Small intestine (tissue), 7 donors: ENCODE data around the gene BMAL2. TPM values are rescaled to one million over a fixed set of nuclear protein-coding genes. Genes with fewer than 3 reads are reported as not detected.
A peak's percentile ranks its signal among the peaks of the same experiment; 100 is the strongest.

Experiments used
- DNase-seq, 2 donors: peaks; one replicate each; pipeline versions ENCODE4 v3.0.0 to v3.0.0-alpha.2; 2013
- FAIRE-seq: peaks from 2 replicates; lab custom pipeline; 2012; peaks lifted over from hg19 to GRCh38; lab: Jason Lieb, UNC
- H3K27ac ChIP-seq, 3 donors: one replicate each; pipeline ENCODE4 v1.5.1; 2013; ENCODE audit warnings: low read length in 2 of 3, mild to moderate bottlenecking in 2 of 3, control low read depth in 1 of 3, inconsistent platforms in 1 of 3, low read depth in 1 of 3, moderate library complexity in 1 of 3
- H3K27me3 ChIP-seq, 3 donors: one replicate each; pipeline ENCODE4 v1.6.1; 2013; ENCODE audit warnings: low read length in 3 of 3, inconsistent platforms in 1 of 3; ENCODE audit not compliant: control insufficient read depth in 3 of 3, insufficient read depth in 3 of 3
- H3K36me3 ChIP-seq, 3 donors: one replicate each; pipeline ENCODE4 v1.6.1; 2013; ENCODE audit warnings: low read length in 3 of 3, inconsistent platforms in 1 of 3, low read depth in 1 of 3, mild to moderate bottlenecking in 1 of 3, moderate library complexity in 1 of 3; ENCODE audit not compliant: control insufficient read depth in 3 of 3, insufficient read depth in 2 of 3
- H3K4me1 ChIP-seq, 3 donors: one replicate each; pipeline ENCODE4 v1.6.1; 2013; ENCODE audit warnings: low read length in 2 of 3, inconsistent platforms in 1 of 3, low read depth in 1 of 3, mild to moderate bottlenecking in 1 of 3, moderate library complexity in 1 of 3; ENCODE audit not compliant: control insufficient read depth in 3 of 3, insufficient read depth in 2 of 3
- H3K4me3 ChIP-seq, 3 donors: one replicate each; pipeline ENCODE4 v1.5.1; 2013; ENCODE audit warnings: low read length in 3 of 3, control low read depth in 1 of 3, inconsistent platforms in 1 of 3, low read depth in 1 of 3, mild to moderate bottlenecking in 1 of 3, moderate library complexity in 1 of 3
- H3K9me3 ChIP-seq, 2 donors: one replicate each; pipeline ENCODE4 v1.6.1; 2013; ENCODE audit warnings: low read depth in 1 of 2, low read length in 1 of 2; ENCODE audit not compliant: control insufficient read depth in 2 of 2, insufficient read depth in 1 of 2
- WGBS, 3 donors: extraction: QIAGEN DNeasy Blood & Tissue Kit; methylation state at CpG; one replicate each; pipeline ENCODE4 v1.1.7; 2013; 5-methylcytosine and 5-hydroxymethylcytosine counted together
- polyA plus RNA-seq, 4 donors: library from polyadenylated mRNA; stranded (reverse) in 3 of 4; unstranded in 1 of 4; fragments of 200-250 nt in 3 of 4; fragments of 120-200 nt in 1 of 4; gene quantifications; one replicate each; pipeline versions ENCODE4 v1.2.1 to v1.2.3, GENCODE V29; 2013
- donor health status: healthy with polysubstance abuse.
- donor health status: control.
- donor health status: control.
- donor health status: Bipolar disorder and iron deficiency.
- donor health status: healthy.

The BMAL2 gene
- polyA plus RNA-seq, 4 donors: 1.4 to 5.6 (median 3.8) TPM

DNA sequence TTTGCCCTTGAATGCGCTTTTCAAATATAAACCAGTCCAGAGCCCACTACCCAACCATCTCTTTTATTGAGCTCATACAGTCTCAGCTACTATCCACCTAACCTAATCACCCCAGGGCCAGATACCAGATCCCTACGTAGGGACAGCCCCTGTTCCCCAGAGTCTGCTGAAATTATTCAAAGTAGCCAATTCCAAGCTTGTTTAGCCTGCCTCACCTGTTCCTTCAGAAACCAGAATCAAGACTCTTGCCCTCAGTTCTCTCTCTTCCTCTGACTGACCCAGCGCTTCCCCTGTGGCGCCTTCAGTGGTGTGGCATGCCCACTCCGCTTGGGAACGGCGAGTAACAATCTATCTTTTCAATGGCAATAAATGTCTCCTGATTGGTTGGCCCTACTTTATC lies 18.8 kb downstream of the BMAL2 start:
- no peak overlapping the region for H3K4me3 ChIP-seq
- WGBS, 3 donors: 98 to 99% (median 98%) methylated on average over 7 of the region's 7 CpGs
- no peaks in the 10 kb centered on the region for H3K9me3 ChIP-seq
- no peak overlapping the region for H3K27ac ChIP-seq
- no peaks in the 10 kb centered on the region for H3K36me3 ChIP-seq
- no peak for DNase-seq
- no peaks in the 10 kb centered on the region for H3K27me3 ChIP-seq
- no peak for FAIRE-seq
- H3K4me1 ChIP-seq: no peaks in the 10 kb centered on the region

DNA sequence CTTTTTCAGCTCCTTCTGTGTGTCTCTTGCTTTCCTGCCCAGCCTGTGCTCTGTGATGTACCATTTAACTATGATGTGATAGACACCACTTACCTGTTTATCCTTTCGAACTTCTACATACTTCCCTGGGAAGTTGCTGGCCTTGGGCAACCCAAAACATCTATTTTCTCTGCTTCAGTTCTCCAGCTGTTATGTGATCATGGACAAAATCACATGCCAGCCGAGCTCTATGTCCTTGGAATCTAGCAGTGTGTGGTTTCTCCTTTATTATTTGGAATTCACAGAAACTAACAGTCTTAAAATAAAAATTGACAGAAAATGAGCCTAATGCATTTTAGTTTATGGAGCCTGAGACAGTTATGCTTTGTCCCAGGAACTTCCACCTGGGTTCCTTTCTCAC lies 22.9 kb downstream of the BMAL2 start:
- Histone ChIP-seq H3K4me1 (no peaks in the 10 kb centered on the region), H3K27ac (no peak overlapping the region), H3K9me3 (no peaks in the 10 kb centered on the region), H3K36me3 (no peaks in the 10 kb centered on the region), H3K27me3 (no peaks in the 10 kb centered on the region), H3K4me3 (no peak overlapping the region)
- FAIRE-seq (no peak), DNase-seq (no peak)
- 88 to 95% (median 93%) methylated on average over 2 of the region's 2 CpGs for WGBS, 3 donors

DNA sequence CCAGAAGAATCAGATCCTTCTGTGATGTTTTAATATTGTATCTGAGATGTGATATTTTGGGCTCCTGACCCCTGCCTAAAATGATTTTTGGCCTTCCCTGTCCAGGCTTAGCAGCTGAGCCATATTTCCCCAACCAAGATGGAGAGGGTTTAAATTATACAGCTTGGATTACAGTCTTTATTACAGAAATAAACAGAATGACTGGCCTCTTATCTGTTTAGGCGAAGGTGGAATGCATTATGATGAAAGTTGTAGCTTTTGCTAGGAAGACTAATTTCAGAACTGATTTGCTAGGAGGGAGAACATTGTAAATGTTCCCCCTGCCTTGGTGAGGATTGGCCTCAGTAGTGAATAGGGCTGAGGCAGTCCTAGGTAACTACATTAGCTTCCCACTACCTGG lies 23.3 kb downstream of the BMAL2 start:
- DNase-seq: no peak
- no peak overlapping the region for H3K27ac ChIP-seq
- 61 to 72% (median 67%) methylated on average over 1 of the region's 1 CpG for WGBS, 3 donors

DNA sequence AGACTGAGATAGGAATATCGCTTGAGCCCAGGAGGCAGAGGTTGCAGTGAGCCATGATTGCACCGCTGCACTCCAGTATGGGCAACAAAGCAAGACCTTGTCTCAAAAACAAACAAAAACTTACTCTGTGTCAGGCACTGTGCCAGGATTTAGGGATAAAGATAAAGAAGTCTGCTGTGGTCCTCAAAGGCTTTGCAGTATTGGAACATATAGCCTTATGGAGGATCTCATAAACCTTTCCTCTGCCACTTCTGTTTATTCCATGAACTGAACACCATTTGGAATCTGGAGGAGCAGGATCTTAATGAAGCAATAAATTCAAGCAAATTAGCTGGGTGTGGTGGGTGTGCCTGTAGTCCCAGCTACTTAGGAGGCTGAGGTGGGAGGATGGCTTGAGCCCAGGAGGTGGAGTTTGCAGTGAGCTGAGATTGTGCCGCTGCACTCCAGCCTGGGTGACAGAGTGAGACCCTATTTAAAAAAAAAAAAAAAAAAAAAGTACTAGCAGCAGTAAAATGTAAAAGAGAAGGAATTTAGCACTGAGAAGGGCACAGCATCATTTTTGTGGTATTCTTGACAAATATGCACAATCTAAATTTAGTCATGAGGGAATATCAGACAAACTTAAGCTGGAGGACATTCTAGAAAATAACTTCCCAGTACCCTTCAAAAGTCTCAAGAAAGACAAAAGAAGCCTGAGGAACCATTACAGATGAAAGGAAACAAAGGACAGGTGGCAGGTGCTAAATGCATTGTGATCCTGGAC lies 27.1 kb downstream of the BMAL2 start:
- peak in 1 of 2 donors; percentile 45 for DNase-seq
- no peaks in the 10 kb centered on the region for H3K27me3 ChIP-seq
- 31 to 68% (median 47%) methylated on average over 3 of the region's 3 CpGs for WGBS, 3 donors

More for the DNA sequence above, 23.3 kb downstream of the BMAL2 start:
- Histone ChIP-seq H3K9me3 (no peaks in the 10 kb centered on the region), H3K4me3 (no peak overlapping the region), H3K4me1 (no peaks in the 10 kb centered on the region), H3K36me3 (no peaks in the 10 kb centered on the region), H3K27me3 (no peaks in the 10 kb centered on the region)
- FAIRE-seq: no peak

DNA sequence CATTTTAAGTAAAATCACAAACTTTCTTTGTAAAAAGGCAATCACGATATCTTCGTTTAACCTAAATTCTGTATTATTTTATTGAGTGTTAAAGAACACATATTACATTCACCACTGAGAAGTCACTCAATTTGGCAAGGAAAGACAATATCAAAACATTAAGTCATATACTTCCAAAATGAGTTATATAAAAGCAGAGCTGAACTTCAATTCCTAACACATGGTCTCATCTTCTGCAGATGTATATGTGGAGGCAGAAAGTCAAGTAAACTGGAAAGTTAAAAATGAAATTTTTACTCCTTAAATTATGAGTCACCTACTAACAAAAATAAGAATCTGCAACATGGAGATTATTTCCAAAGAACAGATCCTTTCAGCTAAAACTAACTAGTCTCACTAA lies 28.7 kb downstream of the BMAL2 start:
- DNase-seq: no peak
- Histone ChIP-seq H3K27ac (no peak overlapping the region), H3K36me3 (no peaks in the 10 kb centered on the region), H3K27me3 (no peaks in the 10 kb centered on the region), H3K9me3 (peaks cover 0 to 3% of the 10 kb centered on the region in 2 donors), H3K4me3 (no peak overlapping the region), H3K4me1 (no peaks in the 10 kb centered on the region)
- no peak for FAIRE-seq
- WGBS, 3 donors: 93 to 99% (median 93%) methylated on average over 2 of the region's 2 CpGs

More for the DNA sequence above, 27.1 kb downstream of the BMAL2 start:
- no peak overlapping the region for H3K4me3 ChIP-seq
- peaks cover 0 to 3% of the 10 kb centered on the region in 2 donors for H3K9me3 ChIP-seq
- H3K36me3 ChIP-seq: no peaks in the 10 kb centered on the region
- H3K4me1 ChIP-seq: no peaks in the 10 kb centered on the region
- FAIRE-seq: no peak
- no peak overlapping the region for H3K27ac ChIP-seq

DNA sequence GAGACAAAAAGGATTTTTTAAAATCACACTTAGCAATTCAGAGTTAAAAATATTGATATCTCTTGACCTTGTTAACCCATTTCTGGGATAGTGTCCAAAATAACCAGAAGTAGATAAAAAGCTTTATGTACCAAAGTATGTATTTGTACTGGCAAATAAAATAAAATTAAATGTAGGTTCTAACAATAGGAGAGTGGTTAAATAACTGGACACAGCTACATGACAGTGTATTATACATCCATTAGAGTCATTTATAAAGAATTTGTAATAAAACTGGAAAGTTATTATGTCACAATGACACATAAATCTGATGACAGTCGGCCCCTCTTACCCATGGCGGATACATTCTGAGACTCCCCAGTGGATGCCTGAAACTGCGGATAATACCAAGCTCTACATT lies 34.0 kb downstream of the BMAL2 start:
- DNase-seq (no peak), FAIRE-seq (no peak)
- 79 to 92% (median 91%) methylated on average over 3 of the region's 3 CpGs for WGBS, 3 donors
- no peaks in the 10 kb centered on the region for H3K27me3 ChIP-seq
- H3K9me3 ChIP-seq: peaks cover 0 to 3% of the 10 kb centered on the region in 2 donors
- H3K4me1 ChIP-seq: no peaks in the 10 kb centered on the region
- no peak overlapping the region for H3K4me3 ChIP-seq
- no peak overlapping the region for H3K27ac ChIP-seq
- H3K36me3 ChIP-seq: peaks cover 0 to 2% (median 0%) of the 10 kb centered on the region in 3 donors

DNA sequence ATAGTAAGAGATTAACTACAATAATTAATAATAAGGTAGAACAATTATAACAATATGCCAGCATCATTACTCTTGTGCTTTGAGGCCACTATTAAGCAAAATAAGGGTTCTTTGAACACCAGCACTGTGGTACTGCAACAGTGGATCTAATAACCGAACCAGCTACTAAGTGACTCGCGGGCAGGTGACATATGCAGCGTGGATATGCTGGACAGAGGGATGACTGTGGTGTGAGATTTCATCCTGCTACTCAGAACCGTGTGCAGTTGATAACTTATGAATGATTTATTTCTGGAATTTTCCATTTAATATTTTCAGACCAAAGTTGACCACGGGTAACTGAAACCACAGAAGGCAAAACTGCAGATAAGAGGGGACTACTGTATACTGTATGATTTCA lies 34.4 kb downstream of the BMAL2 start:
- FAIRE-seq (no peak), DNase-seq (no peak)
- no peak overlapping the region for H3K4me3 ChIP-seq
- H3K9me3 ChIP-seq: peaks cover 0 to 3% of the 10 kb centered on the region in 2 donors
- H3K36me3 ChIP-seq: peaks cover 0 to 2% (median 0%) of the 10 kb centered on the region in 3 donors
- no peak overlapping the region for H3K27ac ChIP-seq
- H3K27me3 ChIP-seq: no peaks in the 10 kb centered on the region
- H3K4me1 ChIP-seq: no peaks in the 10 kb centered on the region
- 80 to 87% (median 84%) methylated on average over 6 of the region's 6 CpGs for WGBS, 3 donors

DNA sequence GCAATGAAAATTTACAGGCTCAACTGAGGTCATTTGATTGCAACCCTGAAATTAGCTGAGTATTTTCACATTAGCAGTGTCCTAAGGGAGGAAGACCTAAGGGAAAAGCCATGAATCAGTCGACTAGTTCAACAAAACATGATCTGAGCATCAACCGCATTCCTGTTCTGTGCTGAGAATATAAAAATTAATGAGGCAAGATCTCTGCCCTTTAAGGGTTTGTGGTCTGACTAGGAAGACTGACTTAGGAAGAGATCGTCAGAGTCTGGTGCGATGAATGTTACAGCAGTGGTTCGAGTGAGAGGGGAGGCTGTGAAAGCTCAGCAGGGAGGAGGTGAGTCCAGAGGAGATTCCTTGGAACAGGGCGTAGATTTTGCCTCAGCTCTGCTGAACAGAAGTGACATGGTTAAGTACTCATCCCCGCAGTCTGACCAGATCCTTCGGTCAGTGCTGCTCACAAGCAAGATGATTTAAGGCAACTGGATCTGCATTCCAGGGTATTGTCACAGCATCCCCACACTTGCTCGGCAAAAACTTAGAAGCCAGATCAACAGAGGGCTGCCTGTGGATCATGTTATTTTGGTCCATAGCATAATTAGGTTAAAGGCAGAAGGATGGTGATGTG lies 49.6 kb downstream of the BMAL2 start:
- FAIRE-seq (no peak), DNase-seq (no peak)
- no peak overlapping the region for H3K27ac ChIP-seq
- 84 to 92% (median 86%) methylated on average over 9 of the region's 9 CpGs for WGBS, 3 donors
- no peaks in the 10 kb centered on the region for H3K4me1 ChIP-seq
- no peak overlapping the region for H3K4me3 ChIP-seq
- H3K36me3 ChIP-seq: peaks cover 0 to 3% (median 0%) of the 10 kb centered on the region in 3 donors
- H3K27me3 ChIP-seq: no peaks in the 10 kb centered on the region
- no peaks in the 10 kb centered on the region for H3K9me3 ChIP-seq
